Measurements from ENCODE around the gene CDK14.
A peak's percentile ranks its signal among the peaks of the same experiment; 100 is the strongest.

Gene CDK14

DNA sequence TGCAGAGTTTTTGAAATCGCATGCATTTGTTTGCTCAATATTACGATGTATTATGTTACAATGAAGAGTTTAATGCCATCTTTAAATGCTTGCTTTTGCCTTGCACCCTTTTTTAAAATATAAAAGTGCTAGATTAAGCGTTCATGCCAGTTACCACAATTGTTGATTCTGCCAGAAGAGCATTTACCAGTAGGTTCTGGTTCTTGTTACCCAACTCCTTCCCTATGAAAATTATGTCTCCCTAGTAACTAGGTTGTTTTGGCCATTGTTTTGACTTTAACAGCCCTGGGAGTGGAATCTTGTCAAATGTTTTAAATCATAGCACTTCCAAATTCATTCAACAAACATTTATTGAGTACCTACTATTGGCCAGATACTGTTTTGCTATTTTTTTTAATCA lies 32.8 kb upstream of the CDK14 start:
- no peak for TF ChIP-seq EZH2phosphoT487 (IDR thresholded peaks at IDR 0.05; ENCODE audit: low read depth)
- TF ChIP-seq, protein P1, sequence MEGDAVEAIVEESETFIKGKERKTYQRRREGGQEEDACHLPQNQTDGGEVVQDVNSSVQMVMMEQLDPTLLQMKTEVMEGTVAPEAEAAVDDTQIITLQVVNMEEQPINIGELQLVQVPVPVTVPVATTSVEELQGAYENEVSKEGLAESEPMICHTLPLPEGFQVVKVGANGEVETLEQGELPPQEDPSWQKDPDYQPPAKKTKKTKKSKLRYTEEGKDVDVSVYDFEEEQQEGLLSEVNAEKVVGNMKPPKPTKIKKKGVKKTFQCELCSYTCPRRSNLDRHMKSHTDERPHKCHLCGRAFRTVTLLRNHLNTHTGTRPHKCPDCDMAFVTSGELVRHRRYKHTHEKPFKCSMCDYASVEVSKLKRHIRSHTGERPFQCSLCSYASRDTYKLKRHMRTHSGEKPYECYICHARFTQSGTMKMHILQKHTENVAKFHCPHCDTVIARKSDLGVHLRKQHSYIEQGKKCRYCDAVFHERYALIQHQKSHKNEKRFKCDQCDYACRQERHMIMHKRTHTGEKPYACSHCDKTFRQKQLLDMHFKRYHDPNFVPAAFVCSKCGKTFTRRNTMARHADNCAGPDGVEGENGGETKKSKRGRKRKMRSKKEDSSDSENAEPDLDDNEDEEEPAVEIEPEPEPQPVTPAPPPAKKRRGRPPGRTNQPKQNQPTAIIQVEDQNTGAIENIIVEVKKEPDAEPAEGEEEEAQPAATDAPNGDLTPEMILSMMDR (IDR thresholded peaks at IDR 0.05; ENCODE audit: low read depth, low read length) = no peak
- Histone ChIP-seq H3K9me3 (ENCODE audit: insufficient read depth, low read length) (no peaks in the 10 kb centered on the region), H4K20me1 (ENCODE audit: insufficient read depth, low read length) (no peaks in the 10 kb centered on the region), H3K27me3 (ENCODE audit: low read depth, low read length) (0 out of 2 replicates have a peak, but pooled peaks cover 10% of the 10 kb centered on the region), H3K27ac (ENCODE audit: low read length) (no peak overlapping the region), H3K79me2 (ENCODE audit: low read length) (no peaks in the 10 kb centered on the region), H3K4me3 (ENCODE audit: low read length) (no peak overlapping the region), H3K36me3 (replicated peaks; ENCODE audit: low read depth, low read length) (no peaks in the 10 kb centered on the region), H3K4me1 (ENCODE audit: low read length) (peaks cover 4% of the 10 kb centered on the region; the same call in 1 of the 2 replicates), H3K9ac (ENCODE audit: low read length) (no peak overlapping the region), H2AFZ (ENCODE audit: low read depth, low read length) (no peak overlapping the region), H3K4me2 (ENCODE audit: low read length) (no peak overlapping the region)

DNA sequence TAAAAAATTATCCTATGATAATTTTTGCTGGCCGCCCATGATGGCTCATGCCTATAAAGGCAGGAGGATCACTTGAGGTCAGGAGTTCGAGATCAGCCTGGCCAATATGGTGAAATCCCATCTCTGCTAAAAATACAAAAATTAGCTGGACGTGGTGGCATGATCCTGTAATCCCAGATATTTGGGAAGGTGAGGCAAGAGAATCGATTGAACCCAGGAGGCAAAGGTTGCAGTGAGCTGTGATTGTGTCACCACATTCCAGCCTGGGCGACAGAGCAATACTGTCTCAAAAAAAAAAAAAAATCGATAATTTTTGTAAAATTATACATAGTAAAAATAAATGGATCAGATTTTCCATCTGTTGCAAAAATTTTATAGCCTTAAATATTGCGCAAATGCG lies 31.7 kb upstream of the CDK14 start:
- Histone ChIP-seq H3K4me3 (ENCODE audit: low read length) (no peak overlapping the region), H3K79me2 (ENCODE audit: low read length) (no peaks in the 10 kb centered on the region), H3K9me3 (ENCODE audit: insufficient read depth, low read length) (no peaks in the 10 kb centered on the region), H3K27me3 (ENCODE audit: low read depth, low read length) (0 out of 2 replicates have a peak, but pooled peaks cover 6% of the 10 kb centered on the region), H4K20me1 (ENCODE audit: insufficient read depth, low read length) (no peaks in the 10 kb centered on the region), H3K36me3 (replicated peaks; ENCODE audit: low read depth, low read length) (no peaks in the 10 kb centered on the region), H2AFZ (ENCODE audit: low read depth, low read length) (no peak overlapping the region), H3K9ac (ENCODE audit: low read length) (no peak overlapping the region), H3K4me1 (ENCODE audit: low read length) (peaks cover 5% of the 10 kb centered on the region; the same call in 1 of the 2 replicates), H3K4me2 (ENCODE audit: low read length) (no peak overlapping the region), H3K27ac (ENCODE audit: low read length) (no peak overlapping the region)
- TF ChIP-seq EZH2phosphoT487 (IDR thresholded peaks at IDR 0.05; ENCODE audit: low read depth) = no peak
- TF ChIP-seq, protein P1 (IDR thresholded peaks at IDR 0.05; ENCODE audit: low read depth, low read length) = no peak

DNA sequence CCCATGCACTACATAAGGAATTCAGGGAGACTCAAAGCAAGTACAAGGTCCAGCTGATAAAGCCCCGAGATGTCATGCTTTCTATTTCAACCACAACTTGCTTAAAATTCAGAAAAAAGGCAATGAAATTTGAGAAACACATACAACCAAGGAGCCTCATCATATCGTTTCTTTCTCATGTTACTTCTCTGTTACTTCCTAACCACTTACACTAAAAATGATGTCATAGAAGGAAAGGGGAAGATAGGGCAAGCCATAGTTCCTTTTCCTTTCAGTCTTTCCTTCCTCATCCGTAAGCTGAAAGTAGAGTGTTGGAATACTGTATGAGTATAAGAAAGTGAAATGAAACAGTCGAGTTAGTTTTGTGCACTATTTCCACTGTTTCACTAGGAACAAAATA lies 27.9 kb upstream of the CDK14 start:
- TF ChIP-seq, protein P1 (IDR thresholded peaks at IDR 0.05; ENCODE audit: low read depth, low read length) = no peak
- no peak for TF ChIP-seq EZH2phosphoT487 (IDR thresholded peaks at IDR 0.05; ENCODE audit: low read depth)

DNA sequence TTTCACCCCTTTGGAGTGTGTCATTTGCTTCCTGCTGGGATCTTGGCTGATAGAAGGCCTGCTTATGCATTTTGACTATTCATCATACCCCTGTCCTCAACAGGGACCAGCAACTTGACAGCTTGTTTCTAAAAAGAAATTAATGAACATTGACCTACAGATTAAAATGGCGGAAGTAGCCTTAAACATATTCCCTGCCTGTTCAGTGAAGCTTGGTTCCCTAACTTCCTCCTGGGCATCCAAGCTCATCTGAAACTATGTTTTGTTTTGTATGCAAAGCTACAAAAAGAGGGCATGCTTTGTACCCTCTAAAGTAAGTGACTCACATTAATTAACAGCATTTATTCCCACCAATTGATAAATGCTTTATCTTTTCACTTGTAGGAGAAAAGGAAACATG lies 26.8 kb upstream of the CDK14 start:
- TF ChIP-seq, protein P1 (IDR thresholded peaks at IDR 0.05; ENCODE audit: low read depth, low read length) = no peak
- no peak for TF ChIP-seq EZH2phosphoT487 (IDR thresholded peaks at IDR 0.05; ENCODE audit: low read depth)
- Histone ChIP-seq H3K9me3 (ENCODE audit: insufficient read depth, low read length) (no peaks in the 10 kb centered on the region), H3K79me2 (ENCODE audit: low read length) (no peaks in the 10 kb centered on the region), H3K27ac (ENCODE audit: low read length) (no peak overlapping the region), H3K9ac (ENCODE audit: low read length) (no peak overlapping the region), H3K4me2 (ENCODE audit: low read length) (no peak overlapping the region), H3K36me3 (replicated peaks; ENCODE audit: low read depth, low read length) (no peaks in the 10 kb centered on the region), H3K27me3 (ENCODE audit: low read depth, low read length) (no peaks in the 10 kb centered on the region), H2AFZ (ENCODE audit: low read depth, low read length) (no peak overlapping the region), H3K4me3 (ENCODE audit: low read length) (no peak overlapping the region), H4K20me1 (ENCODE audit: insufficient read depth, low read length) (no peaks in the 10 kb centered on the region), H3K4me1 (ENCODE audit: low read length) (peaks cover 5% of the 10 kb centered on the region; the same call in 1 of the 2 replicates)

More for the DNA sequence above, 27.9 kb upstream of the CDK14 start:
- H3K9me3 ChIP-seq (ENCODE audit: insufficient read depth, low read length) = no peaks in the 10 kb centered on the region
- peak overlapping the region; percentile 2; the same call in 1 of the 2 replicates for H3K4me2 ChIP-seq (ENCODE audit: low read length)
- no peak overlapping the region for H3K27ac ChIP-seq (ENCODE audit: low read length)
- H2AFZ ChIP-seq (ENCODE audit: low read depth, low read length) = no peak overlapping the region
- H3K4me1 ChIP-seq (ENCODE audit: low read length) = peaks cover 5% of the 10 kb centered on the region; the same call in 1 of the 2 replicates
- H3K27me3 ChIP-seq (ENCODE audit: low read depth, low read length) = 0 out of 2 replicates have a peak, but pooled peaks cover 5% of the 10 kb centered on the region
- H3K36me3 ChIP-seq (replicated peaks; ENCODE audit: low read depth, low read length) = no peaks in the 10 kb centered on the region
- H4K20me1 ChIP-seq (ENCODE audit: insufficient read depth, low read length) = no peaks in the 10 kb centered on the region
- no peak overlapping the region for H3K9ac ChIP-seq (ENCODE audit: low read length)
- no peak overlapping the region for H3K4me3 ChIP-seq (ENCODE audit: low read length)
- no peaks in the 10 kb centered on the region for H3K79me2 ChIP-seq (ENCODE audit: low read length)

Data from OCI-LY3 (cell line).